HuH-7.5 (cell line): ENCODE data around the gene SAMD11.
"Not testable (repeated sequence)": the region's sequence is repeated elsewhere in the genome, so short reads cannot be mapped to it uniquely, and the experiment has no call there.

ENCODE experiments used
- DNase-seq: peaks from one replicate; pipeline ENCODE4 v3.0.0; 2011; ENCODE audit warnings: low spot score

The SAMD11 gene

GRCh38 chr1:943545-944340 is 20.0 kb downstream of the SAMD11 start:
- no peak for DNase-seq

DNA sequence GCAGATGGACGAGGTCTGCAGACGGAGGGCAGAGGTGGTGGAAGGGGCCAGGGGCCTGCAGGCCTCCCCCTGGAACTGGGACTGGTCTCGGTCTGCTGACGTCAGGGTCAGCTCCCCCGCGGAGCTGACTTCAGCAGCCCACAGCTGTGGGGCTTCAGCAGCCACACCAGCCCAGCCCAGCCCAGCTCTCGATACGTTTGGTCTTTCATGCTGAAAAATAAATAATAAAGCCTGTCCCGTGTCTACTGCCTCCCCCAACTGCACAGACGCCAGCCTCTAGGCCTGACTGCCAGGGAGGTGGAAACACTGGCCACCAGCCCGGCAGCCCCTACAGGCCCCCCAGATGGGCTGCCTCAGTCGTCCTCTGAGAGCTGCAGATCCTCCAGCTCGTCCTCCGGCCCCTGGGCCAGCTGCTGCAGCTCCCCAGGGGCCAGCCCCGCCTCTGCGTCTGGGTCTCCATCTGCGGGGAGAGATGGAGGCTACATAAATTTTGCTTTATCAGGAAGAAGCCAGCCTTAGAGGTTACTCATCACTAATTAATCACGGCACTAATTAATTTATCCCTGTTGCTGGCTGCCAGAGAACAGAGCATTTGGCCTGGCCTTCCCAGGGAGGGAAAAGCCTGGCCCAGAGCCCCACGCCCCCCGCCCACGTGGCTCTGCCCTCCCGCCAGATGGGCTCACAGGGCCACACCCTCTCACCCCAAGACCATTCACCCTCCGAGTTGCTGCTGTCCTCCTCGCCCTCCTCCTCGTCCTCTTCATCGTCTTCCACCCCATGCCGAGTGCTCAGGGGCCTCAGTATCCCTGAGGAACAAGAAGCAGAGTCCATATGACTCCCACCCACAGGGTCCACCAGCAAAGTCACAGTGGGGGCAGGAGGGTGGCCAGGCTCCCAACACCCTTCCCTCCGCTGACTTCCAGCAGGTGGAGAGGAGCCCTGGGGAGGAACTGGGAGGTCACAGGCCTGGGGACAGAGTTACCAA is 20.9 kb downstream of the SAMD11 start:
- no peak for DNase-seq

- DNase-seq: no peak
Observed at GRCh38 chr1:945688-946556, 22.2 kb downstream of the SAMD11 start.

GRCh38 chr1:946811-947210 is 23.1 kb downstream of the SAMD11 start:
- DNase-seq: not testable (repeated sequence)

GRCh38 chr1:947958-948357 is 24.2 kb downstream of the SAMD11 start:
- no peak for DNase-seq

DNA sequence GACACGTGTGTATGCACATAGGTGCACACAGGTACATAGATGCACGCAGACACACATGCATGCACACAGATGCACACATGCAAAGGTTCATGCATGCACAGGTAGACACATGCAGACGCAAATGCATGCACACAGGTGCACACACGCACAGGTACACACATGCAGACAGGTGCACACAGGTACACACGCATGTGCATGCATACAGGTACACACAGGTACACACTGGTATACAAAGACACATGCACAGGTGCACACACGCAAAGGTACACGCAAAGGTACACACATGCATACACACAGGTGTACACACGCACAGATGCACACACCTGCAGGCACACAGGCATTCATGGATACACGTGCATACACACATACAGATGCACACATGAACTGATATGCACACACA is 26.5 kb downstream of the SAMD11 start:
- no peak for DNase-seq

DNA sequence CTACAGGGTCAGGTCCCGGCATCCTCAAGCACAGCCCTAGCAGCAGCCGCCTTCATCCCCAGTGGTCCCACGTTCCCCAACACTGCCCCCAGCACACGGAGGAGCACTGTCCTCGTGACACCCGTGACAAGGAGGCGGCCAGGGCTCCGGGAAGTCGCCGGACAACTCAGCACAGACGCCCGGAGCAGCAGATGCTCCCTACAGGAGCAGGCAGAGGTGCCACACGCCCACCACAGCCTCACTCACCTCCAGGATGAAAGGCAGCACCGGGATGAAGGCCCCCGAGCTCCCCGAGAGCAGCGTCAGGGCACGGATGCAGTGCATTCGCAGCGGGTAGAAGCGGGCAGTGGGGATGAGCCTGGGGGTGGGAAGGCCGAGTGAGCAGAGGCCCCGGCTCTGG is 27.2 kb downstream of the SAMD11 start:
- DNase-seq: no peak

DNA sequence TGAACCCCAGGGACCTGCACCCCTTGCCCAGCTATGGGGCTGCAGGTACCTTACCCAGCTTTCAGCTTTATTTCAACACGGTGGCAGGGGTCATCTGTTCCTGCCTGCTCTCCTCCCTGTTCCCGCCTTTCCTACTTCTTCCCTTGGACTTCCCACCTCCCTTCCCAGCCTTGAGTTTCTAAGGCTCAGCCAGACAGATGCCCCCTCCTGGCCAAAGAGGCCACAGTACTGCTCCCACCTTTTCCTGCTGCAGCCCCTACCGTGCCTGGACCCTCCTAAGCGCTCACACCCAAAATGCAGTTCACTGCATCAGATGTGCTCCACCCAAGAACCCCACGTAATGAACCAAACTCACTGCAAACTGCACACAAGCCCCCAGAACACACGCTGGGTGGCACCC is 27.6 kb downstream of the SAMD11 start:
- no peak for DNase-seq

GRCh38 chr1:952201-952600 is 28.5 kb downstream of the SAMD11 start:
- no peak for DNase-seq

DNA sequence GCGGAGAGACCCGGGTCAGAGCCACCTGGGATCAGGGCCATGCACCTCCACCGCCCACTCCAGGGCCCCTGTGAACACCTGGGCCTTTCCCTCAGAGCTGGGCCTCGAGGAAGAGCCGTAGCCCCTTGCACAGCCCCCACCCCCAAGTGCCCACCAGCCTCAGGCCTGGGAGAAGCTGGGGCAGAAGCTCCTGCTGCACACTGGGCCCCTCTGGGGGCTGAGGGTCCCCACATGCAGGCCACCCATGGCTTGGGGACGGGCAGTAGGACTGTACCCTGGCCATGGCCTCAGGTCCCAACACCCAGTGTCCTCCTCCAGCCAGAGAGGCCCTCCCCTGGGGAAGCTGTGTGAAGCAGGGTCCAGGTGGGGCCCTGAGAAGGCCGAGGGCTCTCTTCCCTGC is 28.9 kb downstream of the SAMD11 start:
- no peak for DNase-seq

GRCh38 chr1:953524-954320 is 30.0 kb downstream of the SAMD11 start:
- DNase-seq: no peak

- no peak for DNase-seq
Observed at GRCh38 chr1:954927-955326, 31.2 kb downstream of the SAMD11 start.

DNA sequence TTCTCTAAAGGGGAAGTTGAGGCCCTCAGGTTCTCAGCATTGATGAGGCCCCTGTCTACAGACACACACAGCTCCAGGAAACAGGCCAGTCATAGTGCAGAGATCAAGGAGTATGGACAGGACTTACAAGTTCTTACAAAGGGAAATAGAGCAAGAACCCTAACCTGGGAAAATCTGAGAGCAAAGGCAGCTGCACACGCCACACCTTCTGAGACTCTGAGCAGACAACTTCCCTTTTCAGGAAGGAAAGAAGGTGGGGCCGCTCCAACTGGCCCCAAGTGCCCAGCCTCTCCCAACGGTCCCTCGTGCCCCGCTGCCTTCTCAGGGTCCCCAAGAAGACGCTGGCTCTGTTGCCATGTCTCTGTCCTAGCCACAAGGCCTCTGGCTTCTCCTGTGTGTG is 31.8 kb downstream of the SAMD11 start:
- DNase-seq: no peak

DNA sequence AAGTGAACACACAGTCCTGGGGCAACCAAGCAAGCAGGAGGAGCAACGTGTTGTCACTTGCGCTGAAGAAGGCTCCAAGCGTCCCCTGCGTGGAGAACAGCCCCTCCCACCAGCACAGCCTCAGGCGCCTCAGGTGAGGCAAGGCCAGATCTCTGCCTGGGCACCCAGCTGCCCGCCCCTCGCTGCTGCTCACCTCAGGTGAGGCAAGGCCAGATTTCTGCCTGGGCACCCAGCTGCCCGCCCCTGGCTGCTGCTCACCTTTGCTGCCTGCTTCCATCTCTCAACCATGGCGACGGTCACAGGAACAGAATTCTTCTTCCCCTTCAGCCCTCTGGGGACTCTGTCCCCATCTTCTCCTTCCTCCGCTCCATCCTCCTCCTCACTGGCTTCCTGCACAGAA is 32.9 kb downstream of the SAMD11 start:
- no peak for DNase-seq

DNA sequence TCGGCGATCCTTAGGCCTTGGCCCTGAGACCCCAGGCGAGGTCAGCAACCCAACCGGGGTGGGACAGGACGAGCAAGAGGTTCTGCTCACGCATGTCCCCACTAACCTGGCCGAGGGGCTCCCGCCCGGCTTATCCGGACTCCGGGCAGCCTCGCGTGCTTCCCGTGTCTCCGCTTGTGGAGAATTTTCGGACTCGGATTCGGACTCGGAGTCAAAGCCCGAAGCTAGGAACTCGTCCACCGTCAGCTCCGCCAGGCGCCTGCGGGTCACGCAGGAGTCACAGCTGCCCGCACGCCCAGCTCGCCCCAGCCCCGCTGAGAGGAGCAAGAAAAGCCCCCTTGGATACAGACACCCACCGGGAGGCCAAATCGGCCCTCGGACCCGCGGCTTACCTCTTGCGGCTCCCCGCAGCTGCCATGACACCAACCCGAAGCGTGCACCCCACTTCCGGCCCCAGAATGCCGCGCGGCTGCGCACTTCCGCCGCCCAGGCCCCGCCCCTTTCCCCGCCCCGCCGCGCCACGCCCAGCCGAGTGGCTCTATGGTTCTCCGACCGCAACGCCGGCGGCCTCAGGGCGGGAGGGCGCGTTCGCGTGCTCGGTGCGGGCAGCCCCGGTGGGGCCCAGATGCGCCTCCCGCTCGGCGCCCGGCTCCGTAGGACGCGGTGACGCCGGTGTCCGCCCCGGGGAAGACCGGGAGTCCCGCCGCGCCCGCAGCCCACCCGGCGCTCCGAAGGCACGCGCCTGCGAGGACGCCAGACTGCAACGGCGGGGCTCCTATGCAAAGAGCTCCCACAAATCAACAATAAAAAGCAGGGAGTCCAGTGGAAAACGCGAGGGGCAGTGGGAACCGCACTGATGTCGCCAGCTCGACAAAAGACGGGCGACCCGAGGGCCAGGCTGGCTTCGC is 35.4 kb downstream of the SAMD11 start, which contains the start of gene NOC2L:
TSS of gene NOC2L (minus strand) at position 434 of the 908 bp plus-strand sequence. CDS start at position 418, 16 bp downstream.
- peak; percentile 88 for DNase-seq

- no peak for DNase-seq
Observed at GRCh38 chr1:959731-960362, 36.1 kb downstream of the SAMD11 start.

GRCh38 chr1:960363-961131 is 36.8 kb downstream of the SAMD11 start, which contains the start of gene KLHL17:
Gene KLHL17 (plus strand): TSS chr1:960584. CDS start chr1:960694, 110 bp downstream.
- peak; percentile 92 for DNase-seq

DNA sequence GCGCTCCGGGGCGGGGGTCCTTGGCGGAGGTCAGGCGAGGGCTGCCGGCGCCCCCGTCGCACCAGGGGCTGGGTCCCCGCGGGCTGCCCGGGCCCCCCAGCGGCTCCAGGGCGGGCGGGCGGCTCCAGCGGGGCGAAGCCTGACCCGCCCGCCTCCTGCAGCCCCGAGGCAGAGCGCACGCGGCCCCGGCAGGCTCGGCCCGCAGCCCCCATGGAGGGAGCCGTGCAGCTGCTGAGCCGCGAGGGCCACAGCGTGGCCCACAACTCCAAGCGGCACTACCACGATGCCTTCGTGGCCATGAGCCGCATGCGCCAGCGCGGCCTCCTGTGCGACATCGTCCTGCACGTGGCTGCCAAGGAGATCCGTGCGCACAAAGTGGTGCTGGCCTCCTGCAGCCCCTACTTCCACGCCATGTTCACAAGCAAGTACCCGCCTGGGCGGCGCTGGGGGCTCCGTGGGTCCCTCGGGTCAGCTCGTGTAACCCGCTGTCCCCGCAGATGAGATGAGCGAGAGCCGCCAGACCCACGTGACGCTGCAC is 37.5 kb downstream of the SAMD11 start:
- DNase-seq: no peak
